HG03558 (cell line): Measurements from ENCODE around the gene ZBTB18.

ENCODE experiments used
- ATAC-seq: cut with Tn5 transposase; IDR thresholded peaks from one replicate; pipeline ENCODE4 v1.9.1; 2021; ENCODE audit warnings: moderate number of reproducible peaks; ENCODE audit not compliant: unreplicated experiment; ENCODE audit errors: extremely low read depth

Gene ZBTB18

DNA sequence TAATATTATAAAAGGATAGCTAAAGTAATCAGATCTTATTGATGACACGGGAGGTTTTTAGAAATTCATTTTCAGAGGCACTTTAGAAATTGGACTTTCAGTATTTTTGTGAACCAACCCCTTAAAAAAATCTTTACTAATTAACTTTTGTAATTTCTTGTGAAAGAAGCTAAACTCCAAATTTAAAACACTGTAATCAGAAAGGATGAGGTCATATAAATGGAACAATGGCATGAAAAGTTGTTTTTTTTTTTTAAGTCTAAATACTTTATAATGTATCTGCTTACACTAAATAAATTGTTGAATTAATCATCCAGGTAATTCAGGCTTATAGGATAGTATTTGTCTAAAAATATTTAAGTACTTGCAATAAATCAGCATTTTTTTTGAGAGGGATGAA lies 9.0 kb downstream of the ZBTB18 start:
- no peak for ATAC-seq

DNA sequence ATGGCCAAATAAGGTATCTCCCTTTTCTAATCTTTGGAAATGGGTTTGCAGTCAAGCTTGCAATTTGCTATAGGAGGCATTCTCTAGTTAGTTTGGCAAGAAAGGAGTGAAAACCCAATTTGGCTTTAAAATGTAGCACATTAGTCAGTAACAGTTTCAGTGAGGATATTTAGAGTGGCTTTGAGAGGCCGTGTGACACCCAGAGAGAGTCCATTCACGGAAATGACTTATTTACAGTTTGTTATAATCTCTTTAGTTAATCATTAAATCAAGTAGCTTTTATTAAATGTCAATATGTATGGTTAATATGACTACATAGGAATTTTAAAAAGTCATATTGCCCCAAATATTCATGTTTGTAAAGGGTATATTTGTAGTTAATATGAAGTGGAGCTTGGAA lies 9.6 kb downstream of the ZBTB18 start:
- ATAC-seq = no peak

DNA sequence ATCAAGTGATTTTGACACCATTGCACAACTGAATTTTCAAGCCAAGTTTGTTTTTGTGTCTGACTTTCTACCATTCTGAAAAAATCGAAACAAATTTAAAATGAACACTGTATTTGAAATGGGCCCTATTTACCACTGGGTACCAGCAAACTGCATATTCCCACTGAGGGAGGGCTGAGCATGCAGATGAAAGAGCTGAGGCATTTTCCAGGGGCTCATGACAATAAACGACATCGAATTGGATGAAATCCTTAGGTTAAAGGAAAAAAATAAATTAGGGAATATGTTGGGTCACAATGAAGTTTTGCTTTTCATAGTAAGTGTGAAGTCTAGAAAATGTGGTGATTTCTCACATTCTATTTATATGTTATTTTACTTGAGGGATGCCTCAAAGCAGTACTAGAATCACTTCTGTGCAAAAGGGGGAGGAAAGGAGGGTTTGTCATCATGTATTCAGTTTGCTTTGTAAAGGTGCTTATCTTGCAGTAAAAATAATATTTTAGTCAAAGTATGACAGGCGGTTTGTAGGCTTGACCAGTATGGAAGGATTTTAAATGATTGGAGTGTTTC lies 11.2 kb downstream of the ZBTB18 start:
- ATAC-seq = no peak

DNA sequence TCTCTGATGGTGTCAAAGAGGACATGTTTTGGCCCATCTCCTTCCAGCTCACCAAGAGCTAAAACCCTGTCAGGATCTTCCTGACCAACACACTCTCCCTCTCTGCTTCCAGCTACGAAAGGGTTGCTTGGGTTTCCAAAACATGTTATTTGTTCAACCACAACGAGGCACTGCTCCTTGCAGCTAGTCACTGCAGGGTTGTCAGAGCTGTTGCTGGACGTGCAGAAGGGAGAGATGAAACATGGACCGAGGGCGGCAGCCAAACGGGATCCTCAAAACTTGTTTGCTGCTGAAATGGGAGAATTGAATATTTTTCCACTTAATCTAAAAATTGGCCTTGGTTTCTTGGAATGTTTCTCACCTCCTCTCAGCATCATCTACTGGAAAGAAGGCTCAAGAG lies 12.4 kb downstream of the ZBTB18 start:
- no peak for ATAC-seq

DNA sequence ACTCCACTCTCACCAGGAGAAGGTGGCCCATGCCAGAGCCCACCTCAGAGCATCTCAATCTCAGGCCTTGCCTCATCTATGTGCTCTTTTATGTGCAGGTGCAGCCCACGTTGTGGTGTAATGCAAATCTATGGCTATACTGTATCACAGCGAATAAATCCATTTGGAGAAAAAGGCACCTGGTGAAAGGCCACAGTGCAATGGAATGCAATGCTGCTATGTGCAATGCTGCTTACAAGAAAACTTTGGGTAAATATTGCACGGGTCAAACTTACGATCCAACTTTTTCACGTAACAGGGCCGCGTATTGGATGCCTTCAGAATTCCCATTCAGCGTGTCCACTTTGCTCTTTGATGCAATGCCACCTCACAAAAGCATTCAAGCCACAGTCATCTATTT lies 13.5 kb downstream of the ZBTB18 start:
- ATAC-seq = no peak

DNA sequence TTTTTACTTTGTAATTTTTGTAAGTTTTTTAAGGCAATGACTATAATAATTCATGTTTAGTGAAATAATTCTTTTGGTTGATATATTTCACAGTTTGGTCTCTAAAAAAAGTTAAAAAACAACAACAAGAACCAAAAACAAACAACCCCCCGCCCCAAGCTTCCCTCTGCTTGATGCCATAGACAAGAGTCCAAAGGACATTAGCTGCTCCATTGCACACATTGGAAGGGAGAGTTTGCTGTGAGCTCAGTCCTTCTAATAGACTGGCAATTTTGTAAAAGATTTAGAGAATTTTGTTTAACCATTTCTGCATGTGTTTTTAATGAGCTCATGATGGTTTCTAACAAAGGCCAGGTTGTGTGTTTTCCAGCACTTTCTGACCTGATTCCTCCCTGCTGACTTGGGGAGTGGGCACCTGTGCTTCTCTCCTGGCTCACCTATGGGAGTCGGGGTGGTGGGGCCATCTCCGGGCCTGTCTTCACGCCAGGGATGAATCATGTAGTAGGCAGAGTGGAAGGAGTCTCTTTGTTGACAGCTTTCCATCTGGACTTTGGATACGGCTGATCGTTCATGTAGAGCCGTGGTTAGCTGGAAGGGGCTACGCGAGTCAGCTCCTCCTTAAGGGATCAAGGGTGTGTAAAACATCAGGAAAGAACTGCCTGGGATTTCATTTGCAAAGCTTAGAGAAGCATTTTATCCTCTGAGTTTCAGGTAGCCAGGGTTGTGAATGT lies 14.1 kb downstream of the ZBTB18 start:
- no peak for ATAC-seq

DNA sequence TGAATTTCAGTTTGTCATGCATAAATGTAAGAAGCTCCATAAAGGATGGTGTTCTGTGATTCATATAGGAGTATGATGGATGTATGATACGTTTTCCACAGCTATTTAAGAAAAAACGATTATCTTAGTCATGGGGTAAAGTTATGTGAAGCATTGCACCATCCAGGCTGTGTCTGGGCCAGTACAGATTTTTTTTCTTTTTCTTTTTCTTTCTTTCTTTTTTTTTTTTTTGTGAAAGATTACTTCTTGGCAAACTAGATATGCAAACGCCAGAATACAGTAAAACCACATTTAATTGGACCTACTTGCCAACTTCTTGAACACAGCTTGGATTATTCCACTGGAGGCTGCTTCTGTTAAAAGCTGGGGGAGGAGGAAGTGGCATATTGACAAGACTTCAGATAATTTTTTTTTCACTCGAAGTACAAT lies 14.9 kb downstream of the ZBTB18 start:
- no peak for ATAC-seq

DNA sequence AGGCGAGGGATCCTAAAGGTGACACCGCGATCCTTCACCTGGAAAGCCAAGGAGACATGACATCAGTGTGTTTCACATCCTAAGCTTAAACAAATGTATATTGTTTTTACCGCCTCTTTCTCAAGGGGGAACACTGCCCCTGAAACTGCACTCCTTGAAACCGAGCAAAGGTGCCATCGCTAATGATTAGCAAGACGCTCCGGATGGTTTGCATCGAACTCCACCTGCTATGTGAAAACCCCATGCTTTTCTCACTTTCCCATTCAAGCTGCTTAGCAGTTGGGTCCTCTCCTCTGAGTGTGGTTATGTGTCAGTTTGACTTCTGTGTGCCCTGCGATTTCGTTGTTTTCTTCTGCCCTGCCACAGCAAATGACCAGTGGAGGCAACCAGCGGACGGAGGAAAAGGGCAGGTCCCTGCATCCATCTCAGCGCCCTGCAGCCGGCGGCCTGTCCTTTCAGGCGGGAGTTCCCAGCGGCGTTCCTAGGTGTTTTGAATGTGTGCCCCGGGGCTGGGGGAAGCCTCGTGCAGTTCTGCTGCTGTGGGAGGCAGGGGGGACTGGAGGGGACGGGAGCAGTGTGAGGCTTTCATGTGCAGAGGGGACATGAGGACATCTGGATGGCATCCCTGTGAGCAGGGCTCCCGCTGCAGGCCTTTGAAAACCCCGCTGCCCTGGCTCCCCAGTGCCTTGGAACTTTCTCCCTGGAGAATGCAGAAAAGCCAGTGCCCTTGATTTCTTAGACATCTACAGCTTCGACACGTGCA lies 16.1 kb downstream of the ZBTB18 start:
- ATAC-seq = no peak

DNA sequence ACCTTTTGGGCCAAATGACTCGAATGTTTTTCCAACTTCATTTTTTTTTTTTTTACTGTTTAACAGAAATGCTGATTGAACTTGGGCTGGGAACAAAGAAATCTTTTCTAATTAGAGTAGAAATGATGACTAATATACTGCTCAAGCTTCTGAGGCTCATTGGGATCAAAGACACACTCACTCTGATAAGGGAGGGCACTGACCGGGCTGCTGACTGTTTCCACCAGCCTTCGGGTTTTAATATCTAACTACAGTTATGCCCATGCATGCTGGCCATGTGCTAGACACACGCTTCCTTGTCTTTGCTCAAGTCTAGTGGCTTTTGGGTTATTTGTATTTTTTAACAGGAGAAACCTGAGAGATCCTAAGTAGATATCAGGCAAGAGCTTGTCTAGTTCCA lies 16.8 kb downstream of the ZBTB18 start:
- ATAC-seq = no peak

DNA sequence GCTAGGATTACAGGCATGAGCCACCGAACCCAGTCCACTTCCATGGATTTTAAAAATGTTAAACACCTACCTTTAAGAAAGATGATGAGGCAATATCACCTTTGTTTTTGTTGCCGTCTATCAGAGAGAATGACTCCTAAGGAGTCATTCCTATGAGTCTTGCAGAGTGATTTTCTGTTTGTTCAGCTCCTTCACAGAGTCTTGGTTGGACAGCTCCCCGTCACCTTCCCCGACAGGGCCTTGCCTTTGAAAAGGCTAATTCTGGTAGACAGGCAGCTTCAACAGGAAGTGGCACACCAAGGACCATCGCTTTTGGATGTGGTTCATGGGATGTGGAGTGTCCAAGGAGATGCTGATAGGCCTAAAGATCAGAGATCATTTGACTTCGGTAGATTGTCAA lies 17.5 kb downstream of the ZBTB18 start:
- no peak for ATAC-seq

DNA sequence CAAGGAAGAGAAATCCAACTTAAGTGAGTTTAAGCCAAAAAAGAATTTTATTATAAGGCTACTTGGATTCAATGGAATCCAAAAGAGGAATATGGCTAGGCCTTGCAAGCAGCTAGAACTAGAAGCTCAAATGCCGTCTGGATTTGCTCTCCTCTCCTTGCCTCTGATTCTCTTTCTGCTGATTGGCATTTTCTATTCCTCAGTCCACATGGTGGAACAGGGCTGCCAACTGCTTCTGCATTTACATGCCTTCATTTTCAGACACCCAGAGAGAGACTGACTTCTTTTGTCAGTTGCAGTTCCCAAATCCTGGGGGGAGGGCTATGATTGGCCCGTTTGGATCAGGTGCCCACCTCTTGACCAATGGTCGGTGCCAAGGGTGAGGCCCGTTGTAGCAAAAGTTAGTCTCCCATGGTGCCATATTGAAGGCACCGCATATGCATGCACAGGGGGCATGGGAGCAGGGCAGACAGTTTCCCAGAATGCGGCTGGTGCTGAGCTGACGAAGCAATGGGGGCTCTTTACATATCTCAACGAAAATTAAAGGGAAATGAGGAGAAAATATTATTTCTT lies 18.3 kb downstream of the ZBTB18 start:
- ATAC-seq = no peak

DNA sequence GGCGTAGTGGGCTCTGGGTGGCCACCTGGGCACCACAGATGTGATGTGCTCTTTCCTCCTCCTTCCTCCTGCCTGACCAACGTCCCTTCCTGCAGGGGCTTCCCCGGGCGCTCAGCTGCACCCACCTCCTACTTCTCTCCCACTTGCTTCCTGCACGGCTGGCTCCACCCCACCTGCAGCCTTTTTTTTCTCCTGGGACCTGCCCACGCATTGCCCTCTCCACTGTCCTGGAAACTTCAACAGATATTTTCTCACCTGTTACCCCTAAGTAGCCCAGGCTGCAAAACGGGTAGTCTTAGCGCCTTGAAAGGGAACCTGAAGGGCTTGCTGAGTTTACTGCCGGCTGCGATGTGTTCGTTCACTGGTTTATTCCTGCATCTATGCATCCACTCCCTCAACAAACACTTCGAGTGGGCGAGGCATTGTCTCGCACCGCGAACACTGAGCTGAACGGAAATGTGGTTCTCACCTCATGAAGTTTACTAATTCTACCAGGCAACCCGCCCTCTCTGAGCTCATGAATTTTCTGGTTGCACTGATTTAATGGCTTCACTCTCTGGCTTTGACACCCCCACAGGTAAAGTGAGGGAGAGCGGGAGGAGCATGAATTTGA lies 23.6 kb downstream of the ZBTB18 start:
- ATAC-seq = no peak

DNA sequence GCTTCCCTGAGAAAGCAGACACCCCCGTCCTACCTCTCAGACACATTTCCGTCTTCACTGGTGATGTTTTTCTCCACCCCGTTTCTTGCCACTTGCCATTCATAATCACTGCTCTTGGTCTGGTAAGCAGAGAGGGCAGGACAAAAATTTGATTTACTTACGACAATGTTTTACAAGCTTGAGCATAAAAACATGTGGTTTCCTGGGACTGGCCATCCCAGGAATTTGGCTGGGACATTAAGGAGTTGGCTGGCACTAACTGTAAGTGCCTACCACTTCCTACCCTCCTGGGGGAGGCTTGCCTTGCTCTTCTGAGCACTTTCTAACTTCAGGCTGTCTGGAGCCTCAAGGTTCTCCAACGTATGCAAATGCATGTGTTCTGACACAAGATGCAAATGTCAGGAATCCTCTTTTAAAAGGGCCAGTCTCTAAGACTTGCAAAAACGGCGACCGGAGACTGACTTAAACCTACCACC lies 24.2 kb downstream of the ZBTB18 start:
- no peak for ATAC-seq

DNA sequence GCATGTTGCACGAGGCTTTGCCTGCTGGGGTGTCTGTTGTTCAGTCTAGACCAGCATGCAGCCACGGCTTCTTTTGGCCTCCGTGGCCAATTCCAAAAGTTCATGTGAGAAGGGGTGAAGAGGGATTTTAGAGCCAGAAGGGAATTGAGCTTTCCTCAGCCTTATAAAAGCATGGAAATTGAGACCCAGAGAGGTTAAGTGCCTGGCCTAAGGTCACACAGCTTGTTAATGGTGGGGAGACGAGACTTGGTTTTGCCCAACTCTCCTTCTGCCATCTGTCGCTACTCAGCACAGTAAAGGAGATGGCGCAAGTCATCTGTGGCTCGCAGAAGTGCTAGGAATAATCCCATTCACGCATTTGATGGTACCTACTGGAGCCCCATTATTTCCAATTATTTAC lies 25.7 kb downstream of the ZBTB18 start:
- ATAC-seq = no peak

DNA sequence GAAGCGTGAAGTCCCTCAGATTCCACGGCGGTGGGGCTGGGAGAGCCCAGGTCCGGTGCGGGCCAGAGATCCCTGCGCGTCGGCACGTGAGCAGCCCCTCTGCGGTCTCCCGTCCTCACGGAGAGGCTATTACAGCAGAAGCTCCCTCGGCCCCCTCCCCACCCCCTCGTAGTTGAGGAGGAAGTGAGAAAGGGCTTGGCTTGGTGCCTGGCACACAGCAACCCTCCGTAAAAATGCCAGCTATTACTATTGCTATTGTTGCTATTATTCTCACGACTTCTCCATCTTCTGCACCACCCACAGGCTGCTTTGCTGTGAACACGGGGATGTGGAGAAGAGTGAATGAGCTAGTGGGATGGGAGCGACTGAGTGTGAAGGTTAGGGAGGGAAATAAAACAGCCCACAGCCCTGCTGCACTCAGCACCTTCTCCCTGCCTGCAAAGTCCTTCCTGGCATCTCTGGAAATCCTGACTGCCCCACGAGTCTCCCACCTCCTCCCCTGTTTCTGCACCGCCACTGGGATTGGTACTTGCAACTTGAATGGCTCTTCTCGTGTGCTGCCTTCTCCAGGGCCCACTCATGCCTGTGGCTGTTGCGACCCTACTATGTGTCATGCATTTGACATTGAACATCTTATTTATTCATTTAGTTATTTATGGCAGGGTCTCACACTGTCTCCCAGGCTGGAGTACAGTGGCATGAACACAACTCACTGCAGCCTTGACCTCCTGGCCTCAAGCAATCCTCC lies 26.6 kb downstream of the ZBTB18 start:
- no peak for ATAC-seq

DNA sequence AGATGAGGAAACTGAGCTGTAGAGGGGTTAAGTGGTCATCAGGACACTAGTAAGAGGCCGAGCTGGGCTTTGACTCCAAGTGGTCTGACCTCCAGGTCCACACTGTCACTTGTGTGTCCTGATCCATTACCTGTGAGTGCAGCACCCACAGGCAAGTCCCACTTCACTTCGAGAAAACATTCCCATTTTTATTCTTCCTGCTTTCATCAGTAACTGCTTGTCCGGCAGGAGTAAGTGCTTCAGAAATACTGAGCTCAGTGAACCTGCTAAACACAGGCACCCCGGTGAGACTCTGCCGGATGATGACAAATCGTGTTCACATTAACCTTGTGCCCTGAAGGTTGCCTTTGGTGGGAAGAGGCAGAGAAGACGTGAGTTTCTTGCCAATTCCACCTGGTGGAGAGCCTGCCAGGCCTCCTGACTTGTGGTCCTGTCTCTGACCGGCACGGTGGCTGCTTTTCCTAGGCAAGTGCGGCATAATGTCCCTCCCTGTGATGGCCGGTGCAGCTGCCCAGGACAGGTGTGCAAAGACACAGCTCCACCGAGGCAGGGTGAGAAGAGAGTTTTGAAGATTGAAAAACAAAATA lies 29.4 kb downstream of the ZBTB18 start:
- ATAC-seq = no peak

DNA sequence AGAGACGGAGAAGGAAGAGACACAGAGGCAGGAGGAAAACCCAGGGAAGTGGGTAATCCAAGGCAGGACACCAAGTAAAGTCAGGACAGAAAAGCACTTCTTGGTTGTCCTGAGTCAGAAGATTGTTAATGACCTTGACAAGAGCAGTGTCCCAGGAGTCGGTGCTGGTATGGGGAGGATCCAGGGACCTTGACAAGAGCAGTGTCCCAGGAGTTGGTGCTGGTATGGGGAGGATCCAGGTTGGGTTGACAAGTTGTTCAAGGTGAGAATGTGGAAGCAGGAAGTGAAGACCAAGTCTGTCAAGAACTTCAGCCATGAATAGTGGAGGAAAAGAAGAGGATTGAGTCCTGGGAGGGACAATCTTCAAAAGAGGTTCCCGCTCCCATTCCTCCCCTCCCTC lies 31.9 kb downstream of the ZBTB18 start:
- ATAC-seq = no peak

DNA sequence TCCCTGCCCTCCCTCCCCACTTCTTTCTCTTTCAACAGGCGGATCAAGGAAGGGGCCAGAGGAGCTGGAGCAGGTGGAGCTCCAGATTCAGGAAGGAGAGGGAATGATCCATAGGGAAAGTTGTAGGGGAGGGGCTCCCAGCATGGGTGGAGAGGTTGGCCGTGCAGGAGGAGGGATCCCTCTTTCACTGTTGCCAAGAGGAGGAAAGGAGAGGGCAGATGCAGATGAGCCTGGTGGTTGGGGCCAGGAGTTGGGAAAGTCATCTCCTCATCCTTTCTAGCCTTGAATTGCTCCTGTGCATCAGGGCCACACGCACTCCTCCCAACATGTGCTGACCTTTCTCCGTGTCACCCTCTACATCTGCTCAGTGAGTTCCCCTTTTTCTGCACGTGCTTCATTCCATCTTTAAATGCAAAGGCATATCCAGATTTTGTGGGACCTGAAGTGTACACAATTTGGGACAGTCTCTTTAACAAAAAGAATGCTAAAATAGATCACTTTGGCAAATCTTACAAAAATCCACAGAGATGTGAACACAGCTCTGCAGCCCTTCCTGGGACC lies 32.4 kb downstream of the ZBTB18 start:
- no peak for ATAC-seq

DNA sequence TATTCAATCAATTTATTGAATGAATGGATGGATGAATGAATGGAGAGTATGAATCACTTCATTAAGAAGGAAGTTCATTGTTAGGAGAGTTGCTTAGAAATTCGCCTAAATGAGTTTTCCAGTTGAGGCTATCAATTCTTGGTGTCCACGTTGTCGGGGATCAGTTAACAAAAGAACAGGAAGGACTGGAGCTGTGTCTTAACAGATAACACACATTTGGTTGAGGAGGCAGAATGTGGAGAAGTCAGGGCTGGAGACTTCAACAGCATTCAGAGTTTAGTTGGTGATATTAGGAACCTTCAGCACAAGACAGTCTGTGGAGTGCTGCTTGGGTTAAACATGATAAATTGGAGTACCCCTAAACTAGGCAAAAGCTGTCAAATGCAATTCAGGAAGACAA lies 33.7 kb downstream of the ZBTB18 start:
- no peak for ATAC-seq
